ENCODE measurements around the gene QPRT.
"Not testable (repeated sequence)": the region's sequence is repeated elsewhere in the genome, so short reads cannot be mapped to it uniquely, and the experiment has no call there.

- not testable (repeated sequence) for TF ChIP-seq ZNF362 (tag by site-specific recombination; IDR thresholded peaks at IDR 0.05); ZBTB1 (tag by site-specific recombination; IDR thresholded peaks at IDR 0.05); TCF7L2 (IDR thresholded peaks at IDR 0.05; ENCODE audit: borderline replicate concordance, low read depth, low read length); CTCF (tag by site-specific recombination; IDR thresholded peaks at IDR 0.05); ZNF707 (tag by site-specific recombination; IDR thresholded peaks at IDR 0.05)
These were observed 47.3 kb upstream of the QPRT start for GRCh38 chr16:29631658-29632057.
